ENCODE data around the gene NUDT8. TPM values are rescaled to one million over a fixed set of nuclear protein-coding genes. Genes with fewer than 3 reads are reported as not detected.

The NUDT8 gene
- total RNA-seq, 1 donor from 2014 or later: 3.0 TPM

GRCh38 chr11:67601098-67601497 is 28.6 kb downstream of the NUDT8 start:
- no peak for TF ChIP-seq EZH2 (IDR thresholded peaks at IDR 0.05; ENCODE audit: insufficient read depth, low read length)
- no peak for TF ChIP-seq CTCF (IDR thresholded peaks at IDR 0.05; ENCODE audit: insufficient read depth, low read depth, low read length)
- H4K20me1 ChIP-seq (ENCODE audit: insufficient read depth, low read length): no peaks in the 10 kb centered on the region
- no peak overlapping the region for H3K27ac ChIP-seq (ENCODE audit: low read depth, low read length)
- H3K79me2 ChIP-seq (ENCODE audit: insufficient read depth, low read length): no peaks in the 10 kb centered on the region
- Mint-ChIP-seq H3K27ac (ENCODE audit: unreplicated experiment) (no peak overlapping the region), H3K27me3 (ENCODE audit: low read depth, unreplicated experiment) (peaks cover 2% of the 10 kb centered on the region), H3K9me3 (ENCODE audit: unreplicated experiment) (no peaks in the 10 kb centered on the region), H3K36me3 (ENCODE audit: low read depth, unreplicated experiment) (no peaks in the 10 kb centered on the region), H3K4me1 (ENCODE audit: low read depth, unreplicated experiment) (no peaks in the 10 kb centered on the region), H3K4me3 (ENCODE audit: unreplicated experiment) (no peak overlapping the region)
- H3K4me1 ChIP-seq (ENCODE audit: insufficient read depth, low read length): no peaks in the 10 kb centered on the region
- DNase-seq (ENCODE audit: low read depth) (no peak), FAIRE-seq (no peak)
- H3K36me3 ChIP-seq (ENCODE audit: insufficient read depth, low read length): no peaks in the 10 kb centered on the region
- no peaks in the 10 kb centered on the region for H3K9me3 ChIP-seq (ENCODE audit: insufficient read depth, low read depth, low read length)
- H3K27me3 ChIP-seq (ENCODE audit: insufficient read depth, low read length): peaks cover 5% of the 10 kb centered on the region
- H3K9ac ChIP-seq (ENCODE audit: low read length): no peak overlapping the region
- H3K4me2 ChIP-seq (ENCODE audit: low read length): no peak overlapping the region
- no peak overlapping the region for H2AFZ ChIP-seq (ENCODE audit: low read depth, low read length)
- no peak overlapping the region for H3K4me3 ChIP-seq (ENCODE audit: insufficient read depth, low read depth, low read length)

- no peak overlapping the region for H3K4me2 ChIP-seq (ENCODE audit: low read length)
These were observed 29.3 kb downstream of the NUDT8 start for GRCh38 chr11:67600324-67601029.

More at GRCh38 chr11:67600324-67601029, 29.3 kb downstream of the NUDT8 start:
- Histone ChIP-seq H3K27ac (ENCODE audit: low read depth, low read length) (no peak overlapping the region), H2AFZ (ENCODE audit: low read depth, low read length) (no peak overlapping the region), H3K9ac (ENCODE audit: low read length) (no peak overlapping the region), H3K79me2 (ENCODE audit: insufficient read depth, low read length) (no peaks in the 10 kb centered on the region), H4K20me1 (ENCODE audit: insufficient read depth, low read length) (no peaks in the 10 kb centered on the region), H3K4me3 (ENCODE audit: insufficient read depth, low read depth, low read length) (no peak overlapping the region), H3K4me1 (ENCODE audit: insufficient read depth, low read length) (no peaks in the 10 kb centered on the region), H3K9me3 (ENCODE audit: insufficient read depth, low read depth, low read length) (no peaks in the 10 kb centered on the region), H3K27me3 (ENCODE audit: insufficient read depth, low read length) (peaks cover 5% of the 10 kb centered on the region), H3K36me3 (ENCODE audit: insufficient read depth, low read length) (no peaks in the 10 kb centered on the region)
- H3K27me3 Mint-ChIP-seq (ENCODE audit: low read depth, unreplicated experiment): peaks cover 2% of the 10 kb centered on the region
- H3K4me1 Mint-ChIP-seq (ENCODE audit: low read depth, unreplicated experiment): no peaks in the 10 kb centered on the region
- no peaks in the 10 kb centered on the region for H3K36me3 Mint-ChIP-seq (ENCODE audit: low read depth, unreplicated experiment)
- FAIRE-seq (no peak), DNase-seq (ENCODE audit: low read depth) (no peak)
- H3K4me3 Mint-ChIP-seq (ENCODE audit: unreplicated experiment): no peak overlapping the region
- no peak overlapping the region for H3K27ac Mint-ChIP-seq (ENCODE audit: unreplicated experiment)
- no peaks in the 10 kb centered on the region for H3K9me3 Mint-ChIP-seq (ENCODE audit: unreplicated experiment)
- TF ChIP-seq CTCF (IDR thresholded peaks at IDR 0.05; ENCODE audit: insufficient read depth, low read depth, low read length) (no peak), EZH2 (IDR thresholded peaks at IDR 0.05; ENCODE audit: insufficient read depth, low read length) (no peak)

Measured in astrocyte (in vitro differentiated cells and primary cell).